Keratinocyte (primary cell): ENCODE results near the gene ZNHIT3. TPM values are rescaled to one million over a fixed set of nuclear protein-coding genes. Genes with fewer than 3 reads are reported as not detected.

Experiments used
- DNase-seq: peaks from one replicate; pipeline ENCODE4 v3.0.0-alpha.2; 2011; ENCODE audit warnings: low read depth, missing footprints, low spot score
- FAIRE-seq: peaks from 2 replicates; lab custom pipeline; 2011; peaks lifted over from hg19 to GRCh38; lab: Jason Lieb, UNC
- H2AFZ ChIP-seq: 2 replicates; pipeline ENCODE4 v1.6.0; 2012; ENCODE audit warnings: low read length, control low read depth, inconsistent platforms; ENCODE audit not compliant: control insufficient read depth
- H3K27ac ChIP-seq: 2 replicates; pipeline ENCODE4 v1.5.1; 2011; ENCODE audit warnings: low read length; ENCODE audit not compliant: control insufficient read depth, insufficient read depth
- H3K27me3 ChIP-seq: 3 replicates; pipeline ENCODE4 v1.6.0; 2011; ENCODE audit warnings: low read length; ENCODE audit not compliant: control insufficient read depth, insufficient read depth; ENCODE audit errors: extremely low read depth
- H3K36me3 ChIP-seq, 2 experiments: 2 replicates in 1 of 2; 3 replicates in 1 of 2; pipeline ENCODE4 v1.5.1; 2011; ENCODE audit warnings: low read length in 2 of 2, mild to moderate bottlenecking in 1 of 2; ENCODE audit not compliant: control insufficient read depth in 2 of 2, insufficient read depth in 2 of 2; ENCODE audit errors: extremely low read depth in 1 of 2
- H3K4me1 ChIP-seq: 3 replicates; pipeline ENCODE4 v1.5.1; 2011; ENCODE audit warnings: low read length; ENCODE audit not compliant: control insufficient read depth, insufficient read depth; ENCODE audit errors: extremely low read depth
- H3K4me2 ChIP-seq: 3 replicates; pipeline ENCODE4 v1.6.0; 2011; ENCODE audit warnings: low read depth, low read length; ENCODE audit not compliant: control insufficient read depth, insufficient read depth; ENCODE audit errors: extremely low read depth
- H3K4me3 ChIP-seq, 3 experiments: fragments of 200-600 bp in 1 of 3; sonication (generic) in 1 of 3; 2 replicates in 2 of 3; 3 replicates in 1 of 3; pipeline ENCODE4 v1.5.1; 2011 to 2016; ENCODE audit warnings: low read length in 3 of 3, mild to moderate bottlenecking in 3 of 3, control low read depth in 2 of 3, inconsistent platforms in 1 of 3, low read depth in 1 of 3, mixed read lengths in 1 of 3, mixed run types in 1 of 3, moderate library complexity in 1 of 3; ENCODE audit not compliant: control insufficient read depth in 2 of 3, insufficient read depth in 2 of 3; ENCODE audit errors: extremely low read depth in 1 of 3
- H3K79me2 ChIP-seq: 2 replicates; pipeline ENCODE4 v1.6.0; 2012; ENCODE audit warnings: low read length; ENCODE audit not compliant: control insufficient read depth, insufficient read depth
- H3K9ac ChIP-seq: 3 replicates; pipeline ENCODE4 v1.6.0; 2011; ENCODE audit warnings: low read length; ENCODE audit not compliant: control insufficient read depth, insufficient read depth; ENCODE audit errors: extremely low read depth
- H3K9me1 ChIP-seq: 3 replicates; pipeline ENCODE4 v1.6.0; 2011; ENCODE audit warnings: low read length; ENCODE audit not compliant: control insufficient read depth, insufficient read depth; ENCODE audit errors: extremely low read depth
- H3K9me3 ChIP-seq: 2 replicates; pipeline ENCODE4 v1.5.1; 2012; ENCODE audit warnings: low read depth, low read length; ENCODE audit not compliant: control insufficient read depth
- H4K20me1 ChIP-seq: 3 replicates; pipeline ENCODE4 v1.6.0; 2011; ENCODE audit warnings: low read length; ENCODE audit not compliant: control insufficient read depth, insufficient read depth; ENCODE audit errors: extremely low read depth
- CTCF ChIP-seq, 3 experiments: IDR thresholded peaks in 1 of 3; conservative IDR thresholded peaks in 1 of 3; optimal IDR thresholded peaks in 1 of 3; 2 replicates in 2 of 3; 3 replicates in 1 of 3; pipeline versions ENCODE3 to v1.5.1; 2011; ENCODE audit warnings: low read length in 3 of 3, mild to moderate bottlenecking in 3 of 3, moderate library complexity in 2 of 3, control low read depth in 1 of 3, inconsistent platforms in 1 of 3; ENCODE audit not compliant: insufficient read depth in 2 of 3; ENCODE audit errors: extremely low read depth in 1 of 3
- EZH2 ChIP-seq: IDR thresholded peaks from one replicate; pipeline ENCODE4 v1.6.1; 2012; ENCODE audit warnings: inconsistent platforms, mild to moderate bottlenecking, low read length, moderate library complexity
- dilution Hi-C: fragments of 300-500 bp; cut with MboI; formaldehyde crosslinking; loops from one replicate; pipeline ENCODE4 v1.7.0; 2020; ENCODE audit warnings: low sequenced_read_pairs; ENCODE audit not compliant: extremely low pct_ligation_motif_present
- polyA plus RNA-seq, 5 experiments: library from polyadenylated mRNA; depleted of rRNA in 3 of 5; stranded (reverse) in 3 of 5; stranded (forward) in 1 of 5; unstranded in 1 of 5; fragments of >200 nt; gene quantifications; 1 replicate in 1 of 5; 2 replicates in 3 of 5; 3 replicates in 1 of 5; pipeline versions ENCODE4 v1.2.1 to v1.2.3, GENCODE V29; 2011 to 2012; ENCODE audit warnings: missing spikeins in 2 of 5, low read depth in 1 of 5, low replicate concordance in 1 of 5

The ZNHIT3 gene
- polyA plus RNA-seq, 1 donor (not counting 4 experiments of a cell fraction or from before 2014, with no cell fraction given), result 72.4 TPM

- TF ChIP-seq CTCF (optimal IDR thresholded peaks at IDR 0.05 in 1 of 3, IDR thresholded peaks at IDR 0.05 in 1 of 3, conservative IDR thresholded peaks at IDR 0.05 in 1 of 3; ENCODE audit: extremely low read depth in 1 of 3, insufficient read depth in 2 of 3, low read length in 3 of 3), result no peak
- no peak for TF ChIP-seq EZH2
- H3K27me3 ChIP-seq, result no peaks in the 10 kb centered on the region
- no peak overlapping the region for H2AFZ ChIP-seq
- H3K27ac ChIP-seq, result no peak overlapping the region
- FAIRE-seq (no peak), DNase-seq (no peak)
- no peak overlapping the region for H3K4me2 ChIP-seq
- no peak overlapping the region for H3K4me3 ChIP-seq
- no peaks in the 10 kb centered on the region for H3K4me1 ChIP-seq
- H4K20me1 ChIP-seq, result no peaks in the 10 kb centered on the region
- peaks cover 36 to 59% of the 10 kb centered on the region in 2 experiments for H3K36me3 ChIP-seq
- H3K79me2 ChIP-seq, result no peaks in the 10 kb centered on the region
- H3K9me3 ChIP-seq, result no peaks in the 10 kb centered on the region
- dilution Hi-C loops, result no loop called here
- H3K9me1 ChIP-seq, result no peaks in the 10 kb centered on the region
- H3K9ac ChIP-seq, result no peak overlapping the region
These were observed 14.3 kb downstream of the ZNHIT3 start for GRCh38 chr17:36500745-36501225.

GRCh38 chr17:36501351-36501750 is 14.9 kb downstream of the ZNHIT3 start:
- Histone ChIP-seq H3K9me1 (no peaks in the 10 kb centered on the region), H3K27ac (no peak overlapping the region), H3K4me1 (no peaks in the 10 kb centered on the region), H3K36me3 (peaks cover 37 to 60% of the 10 kb centered on the region in 2 experiments), H3K27me3 (no peaks in the 10 kb centered on the region), H3K4me2 (no peak overlapping the region), H2AFZ (no peak overlapping the region), H3K9me3 (no peaks in the 10 kb centered on the region), H4K20me1 (no peaks in the 10 kb centered on the region), H3K9ac (no peak overlapping the region), H3K4me3 (no peak overlapping the region), H3K79me2 (no peaks in the 10 kb centered on the region)
- DNase-seq, result no peak
- TF ChIP-seq CTCF (optimal IDR thresholded peaks at IDR 0.05 in 1 of 3, IDR thresholded peaks at IDR 0.05 in 1 of 3, conservative IDR thresholded peaks at IDR 0.05 in 1 of 3; ENCODE audit: extremely low read depth in 1 of 3, insufficient read depth in 2 of 3, low read length in 3 of 3), result no peak
- no peak for TF ChIP-seq EZH2
- dilution Hi-C loops, result no loop called here
- no peak for FAIRE-seq
